Measurements from ENCODE around the gene TICAM2.
A peak's percentile ranks its signal among the peaks of the same experiment; 100 is the strongest.

TICAM2 gene

DNA sequence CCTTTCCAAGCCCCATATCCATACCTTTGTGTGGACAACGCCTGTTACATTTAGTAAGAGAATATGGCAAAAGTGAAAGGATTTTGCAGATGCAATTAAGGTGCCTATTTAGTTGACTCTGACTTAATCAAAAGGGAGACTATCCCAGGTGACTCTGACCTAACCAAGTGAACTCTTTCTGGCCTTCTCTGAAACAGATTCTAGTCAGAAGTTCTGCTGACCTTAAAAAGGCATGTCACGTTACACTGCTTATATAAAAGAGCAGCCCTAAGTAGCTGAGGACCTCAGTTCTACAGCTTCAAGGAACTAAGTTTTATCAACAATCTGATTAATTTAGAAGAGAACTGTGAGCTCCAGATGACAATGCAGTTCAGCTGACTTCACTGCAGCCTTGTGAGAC, 5.7 kb upstream of the TICAM2 start:
- Histone ChIP-seq H3K27ac (no peak overlapping the region), H3K4me3 (no peak overlapping the region)
- TF ChIP-seq, protein P1, sequence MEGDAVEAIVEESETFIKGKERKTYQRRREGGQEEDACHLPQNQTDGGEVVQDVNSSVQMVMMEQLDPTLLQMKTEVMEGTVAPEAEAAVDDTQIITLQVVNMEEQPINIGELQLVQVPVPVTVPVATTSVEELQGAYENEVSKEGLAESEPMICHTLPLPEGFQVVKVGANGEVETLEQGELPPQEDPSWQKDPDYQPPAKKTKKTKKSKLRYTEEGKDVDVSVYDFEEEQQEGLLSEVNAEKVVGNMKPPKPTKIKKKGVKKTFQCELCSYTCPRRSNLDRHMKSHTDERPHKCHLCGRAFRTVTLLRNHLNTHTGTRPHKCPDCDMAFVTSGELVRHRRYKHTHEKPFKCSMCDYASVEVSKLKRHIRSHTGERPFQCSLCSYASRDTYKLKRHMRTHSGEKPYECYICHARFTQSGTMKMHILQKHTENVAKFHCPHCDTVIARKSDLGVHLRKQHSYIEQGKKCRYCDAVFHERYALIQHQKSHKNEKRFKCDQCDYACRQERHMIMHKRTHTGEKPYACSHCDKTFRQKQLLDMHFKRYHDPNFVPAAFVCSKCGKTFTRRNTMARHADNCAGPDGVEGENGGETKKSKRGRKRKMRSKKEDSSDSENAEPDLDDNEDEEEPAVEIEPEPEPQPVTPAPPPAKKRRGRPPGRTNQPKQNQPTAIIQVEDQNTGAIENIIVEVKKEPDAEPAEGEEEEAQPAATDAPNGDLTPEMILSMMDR (IDR thresholded peaks at IDR 0.05) = no peak
- DNase-seq (ENCODE audit: low spot score) = no peak

DNA sequence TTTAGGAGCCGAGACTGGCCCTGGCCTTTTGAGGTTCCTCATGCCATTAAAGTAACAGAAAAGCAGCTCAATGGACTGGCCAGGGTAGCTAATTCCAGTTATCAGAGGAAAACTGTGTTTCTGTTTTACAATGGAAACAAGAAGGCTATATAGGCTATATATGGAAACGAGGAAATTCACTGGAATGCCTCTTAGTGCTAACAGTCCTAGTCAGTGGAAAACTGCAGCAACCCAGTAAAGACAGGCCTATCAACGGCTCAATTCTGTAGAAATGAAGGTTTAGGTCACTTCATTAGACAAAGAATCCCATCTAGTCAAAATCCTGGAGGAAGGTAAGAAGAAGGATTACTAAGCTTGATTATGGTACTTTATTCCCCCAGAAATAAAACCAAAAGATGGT, 3.2 kb upstream of the TICAM2 start:
- Histone ChIP-seq H3K4me3 (no peak overlapping the region), H3K27ac (no peak overlapping the region)
- TF ChIP-seq, protein P1 (IDR thresholded peaks at IDR 0.05) = no peak
- DNase-seq (ENCODE audit: low spot score) = no peak

DNA sequence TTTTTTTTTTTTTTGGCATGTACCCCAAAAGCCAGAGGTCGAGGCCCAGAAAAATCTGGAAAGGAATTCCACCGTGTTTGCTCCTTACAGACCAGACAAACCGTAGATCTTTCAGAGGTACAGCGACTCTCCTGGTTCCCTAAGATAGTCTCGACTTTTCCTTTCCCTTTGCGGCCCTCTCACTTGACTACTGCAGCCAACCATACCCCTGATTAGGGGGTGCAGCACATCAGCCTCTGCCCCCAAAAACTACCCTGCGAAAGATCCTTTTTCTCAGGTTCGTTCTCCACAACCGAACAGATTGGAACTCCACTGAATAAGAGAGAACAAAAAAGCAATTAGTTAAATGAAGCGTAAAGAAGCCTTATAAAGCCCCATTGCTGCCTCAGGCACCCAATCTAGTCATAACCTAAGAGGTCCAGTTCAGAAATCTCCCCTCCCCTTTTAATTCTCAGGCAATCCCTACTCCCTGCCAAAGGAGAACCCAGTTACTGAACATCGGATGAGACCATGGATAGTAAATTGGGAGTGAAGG, 379 bp upstream of the TICAM2 start:
- Histone ChIP-seq H3K27ac (peak overlapping the region; percentile 94 to 99), H3K4me3 (peak overlapping the region; percentile 97)
- DNase-seq (ENCODE audit: low spot score) = no peak
- TF ChIP-seq, protein P1 (IDR thresholded peaks at IDR 0.05) = no peak

DNA sequence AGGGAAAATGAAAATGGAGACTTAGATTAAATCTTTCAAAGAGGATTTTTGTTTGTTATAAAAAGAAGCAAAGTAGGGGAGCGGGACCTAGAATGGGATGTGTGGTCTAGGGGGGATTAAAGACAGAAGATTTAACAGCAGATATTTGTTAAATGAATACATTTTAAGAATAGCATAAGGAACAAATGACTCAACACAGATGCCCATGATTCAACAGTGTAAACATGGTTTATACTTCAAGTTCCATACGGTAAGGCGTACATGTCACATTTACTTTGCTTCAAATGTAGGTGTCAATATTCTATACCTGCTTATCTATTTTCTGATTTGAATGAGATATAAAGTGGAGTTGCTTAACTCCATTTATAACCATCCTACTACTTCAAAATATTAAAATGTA, 1.5 kb downstream of the TICAM2 start:
- TF ChIP-seq, protein P1 (IDR thresholded peaks at IDR 0.05) = no peak
- Histone ChIP-seq H3K27ac (no peak overlapping the region), H3K4me3 (peak overlapping the region; percentile 97)
- no peak for DNase-seq (ENCODE audit: low spot score)

DNA sequence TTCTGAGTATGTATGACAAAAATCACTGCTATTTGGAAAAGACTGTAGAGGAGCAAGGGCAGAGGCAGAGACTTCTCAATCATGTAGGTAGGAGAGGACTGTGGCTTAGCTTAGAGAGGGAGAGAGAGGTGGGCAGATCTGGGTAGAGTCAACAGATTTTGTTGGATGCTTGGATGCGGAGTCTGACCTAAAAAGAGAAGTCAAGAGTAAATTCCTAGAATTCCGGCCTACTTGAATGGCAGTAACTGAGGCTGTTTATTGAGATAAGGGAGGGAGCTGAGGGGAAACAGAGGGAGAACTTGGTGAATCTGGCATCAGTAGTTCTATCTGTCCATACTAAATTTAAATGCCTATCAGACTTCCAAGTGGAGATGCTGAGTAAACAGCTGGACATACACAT, 2.4 kb downstream of the TICAM2 start:
- peak overlapping the region; percentile 58 to 59 for H3K27ac ChIP-seq
- peak overlapping the region; percentile 29 for H3K4me3 ChIP-seq
- TF ChIP-seq, protein P1 (IDR thresholded peaks at IDR 0.05) = no peak
- no peak for DNase-seq (ENCODE audit: low spot score)

DNA sequence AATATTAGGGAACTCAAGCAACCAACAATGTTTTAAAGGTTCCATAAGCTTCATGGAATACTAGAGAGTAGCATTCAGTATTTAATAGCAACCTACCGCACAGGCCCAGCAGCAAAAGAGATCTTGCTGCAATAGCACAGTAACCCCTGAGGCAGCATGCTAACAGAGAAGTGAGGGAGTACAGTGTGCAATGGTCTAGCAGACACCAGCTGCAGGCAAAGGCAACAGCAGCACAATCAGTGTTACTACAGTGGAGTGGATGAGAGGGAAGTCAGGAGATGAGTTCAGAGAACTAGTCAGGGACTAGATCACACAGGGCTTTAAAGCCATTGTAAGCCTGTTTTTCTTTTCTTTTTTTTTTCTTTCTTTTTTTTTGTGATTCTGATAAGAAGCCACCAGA, 2.8 kb downstream of the TICAM2 start:
- no peak for DNase-seq (ENCODE audit: low spot score)
- TF ChIP-seq, protein P1 (IDR thresholded peaks at IDR 0.05) = no peak
- H3K27ac ChIP-seq = peak overlapping the region in 1 of 2 donors; percentile 59
- no peak overlapping the region for H3K4me3 ChIP-seq

DNA sequence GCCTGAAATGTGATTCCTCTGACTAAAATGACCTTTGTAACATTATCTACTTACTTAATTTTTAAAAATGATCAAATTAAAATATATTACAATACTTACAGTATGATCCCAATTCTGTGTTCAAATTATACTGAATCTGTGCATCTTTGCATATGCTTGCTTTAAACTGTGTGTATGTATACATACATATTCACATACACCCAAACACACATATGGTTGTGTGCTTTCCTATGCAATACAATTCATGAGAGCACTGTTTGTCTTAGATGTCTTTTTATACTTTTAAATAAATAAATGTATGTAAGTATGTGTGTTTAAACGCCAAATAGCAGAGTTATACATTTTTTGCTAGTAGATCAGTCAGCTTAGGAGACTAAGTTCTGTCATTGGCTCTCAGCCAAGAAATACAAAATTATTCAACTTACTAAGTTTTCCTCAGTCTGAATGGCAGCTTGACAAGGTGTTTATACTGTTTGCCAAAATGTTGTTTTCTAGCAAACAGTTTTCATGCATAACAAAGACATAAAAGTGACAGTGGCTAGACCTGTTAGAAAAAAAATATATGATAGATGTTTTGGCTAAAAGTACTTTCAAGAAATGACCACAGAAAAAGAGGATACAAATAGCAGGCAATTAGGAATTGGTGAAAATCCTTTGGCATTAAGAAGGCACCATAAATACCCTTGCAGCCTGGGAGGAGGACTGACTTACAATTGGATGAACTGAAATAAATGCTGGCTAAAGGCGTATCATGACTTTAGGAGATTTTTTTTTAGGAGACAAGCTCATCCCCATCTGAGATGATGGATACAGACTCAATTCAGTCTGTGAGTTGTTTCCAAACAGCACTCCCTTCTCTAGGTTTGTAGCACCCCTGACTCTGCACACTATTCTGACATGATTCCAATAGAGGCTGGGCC, 7.9 kb downstream of the TICAM2 start:
- H3K4me3 ChIP-seq = no peak overlapping the region
- H3K27ac ChIP-seq = no peak overlapping the region
- TF ChIP-seq, protein P1 (IDR thresholded peaks at IDR 0.05) = no peak
- no peak for DNase-seq (ENCODE audit: low spot score)
